ENCODE data around the gene HOMER1.
A peak's percentile ranks its signal among the peaks of the same experiment; 100 is the strongest.

Gene HOMER1, protein sequence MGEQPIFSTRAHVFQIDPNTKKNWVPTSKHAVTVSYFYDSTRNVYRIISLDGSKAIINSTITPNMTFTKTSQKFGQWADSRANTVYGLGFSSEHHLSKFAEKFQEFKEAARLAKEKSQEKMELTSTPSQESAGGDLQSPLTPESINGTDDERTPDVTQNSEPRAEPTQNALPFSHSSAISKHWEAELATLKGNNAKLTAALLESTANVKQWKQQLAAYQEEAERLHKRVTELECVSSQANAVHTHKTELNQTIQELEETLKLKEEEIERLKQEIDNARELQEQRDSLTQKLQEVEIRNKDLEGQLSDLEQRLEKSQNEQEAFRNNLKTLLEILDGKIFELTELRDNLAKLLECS

GRCh38 chr5:79513704-79514390 lies at the start of gene HOMER1:
Gene HOMER1, minus strand, starts transcription at chr5:79514134. Its CDS starts 1,360 bp downstream, at chr5:79512774.
- Histone ChIP-seq H3K4me1 (ENCODE audit: control insufficient read depth, low read length) (peaks cover 33% of the 10 kb centered on the region), H3K27ac (ENCODE audit: low read depth, low read length) (no peak within 1 kb of the TSS)
- TF ChIP-seq EZH2phosphoT487 (IDR thresholded peaks at IDR 0.05; ENCODE audit: borderline replicate concordance, low read length), result no peak
- TF ChIP-seq, protein P1, sequence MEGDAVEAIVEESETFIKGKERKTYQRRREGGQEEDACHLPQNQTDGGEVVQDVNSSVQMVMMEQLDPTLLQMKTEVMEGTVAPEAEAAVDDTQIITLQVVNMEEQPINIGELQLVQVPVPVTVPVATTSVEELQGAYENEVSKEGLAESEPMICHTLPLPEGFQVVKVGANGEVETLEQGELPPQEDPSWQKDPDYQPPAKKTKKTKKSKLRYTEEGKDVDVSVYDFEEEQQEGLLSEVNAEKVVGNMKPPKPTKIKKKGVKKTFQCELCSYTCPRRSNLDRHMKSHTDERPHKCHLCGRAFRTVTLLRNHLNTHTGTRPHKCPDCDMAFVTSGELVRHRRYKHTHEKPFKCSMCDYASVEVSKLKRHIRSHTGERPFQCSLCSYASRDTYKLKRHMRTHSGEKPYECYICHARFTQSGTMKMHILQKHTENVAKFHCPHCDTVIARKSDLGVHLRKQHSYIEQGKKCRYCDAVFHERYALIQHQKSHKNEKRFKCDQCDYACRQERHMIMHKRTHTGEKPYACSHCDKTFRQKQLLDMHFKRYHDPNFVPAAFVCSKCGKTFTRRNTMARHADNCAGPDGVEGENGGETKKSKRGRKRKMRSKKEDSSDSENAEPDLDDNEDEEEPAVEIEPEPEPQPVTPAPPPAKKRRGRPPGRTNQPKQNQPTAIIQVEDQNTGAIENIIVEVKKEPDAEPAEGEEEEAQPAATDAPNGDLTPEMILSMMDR (IDR thresholded peaks at IDR 0.05; ENCODE audit: low read depth, low read length, poor library complexity, severe bottlenecking), result no peak

DNA sequence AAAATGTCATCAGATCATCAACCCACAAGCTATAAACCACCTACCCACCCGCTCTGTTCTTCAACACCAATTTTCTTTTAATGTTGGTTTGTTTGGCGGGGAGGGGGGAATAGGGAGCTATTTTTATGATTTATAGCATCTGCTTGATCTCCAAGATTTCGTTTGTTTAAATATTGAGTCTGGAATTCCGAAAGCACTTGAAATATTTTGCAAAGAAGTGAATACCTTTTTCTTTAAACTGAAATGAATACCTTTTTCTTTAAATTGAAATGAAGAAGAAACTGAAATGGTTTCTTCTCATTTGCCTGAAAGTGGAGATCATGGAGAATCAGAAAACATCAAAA lies 49.3 kb upstream of the HOMER1 start:
- no peaks in the 10 kb centered on the region for H3K9me2 ChIP-seq (replicated peaks; ENCODE audit: control insufficient read depth, low read length)
- H3K79me2 ChIP-seq (ENCODE audit: control insufficient read depth, low read length), result no peaks in the 10 kb centered on the region
- TF ChIP-seq EZH2phosphoT487 (IDR thresholded peaks at IDR 0.05; ENCODE audit: borderline replicate concordance, low read length), result no peak
- TF ChIP-seq, protein P1 (IDR thresholded peaks at IDR 0.05; ENCODE audit: low read depth, low read length, poor library complexity, severe bottlenecking), result no peak
- H3K27ac ChIP-seq (ENCODE audit: low read depth, low read length), result no peak overlapping the region
- no peaks in the 10 kb centered on the region for H3K9me3 ChIP-seq (ENCODE audit: control insufficient read depth, insufficient read depth, low read length)
- no peaks in the 10 kb centered on the region for H3K4me1 ChIP-seq (ENCODE audit: control insufficient read depth, low read length)
- H3K4me2 ChIP-seq (ENCODE audit: low read length), result no peak overlapping the region
- no peaks in the 10 kb centered on the region for H3K36me3 ChIP-seq (ENCODE audit: control insufficient read depth, low read length)
- H3K27me3 ChIP-seq (ENCODE audit: control insufficient read depth, low read length), result no peaks in the 10 kb centered on the region
- no peaks in the 10 kb centered on the region for H3F3A ChIP-seq (ENCODE audit: control insufficient read depth, insufficient read depth)
- no peaks in the 10 kb centered on the region for H4K20me1 ChIP-seq (ENCODE audit: control insufficient read depth, insufficient read depth, low read depth, low read length)
- no peak overlapping the region for H3K4me3 ChIP-seq (ENCODE audit: low read length)

More at GRCh38 chr5:79513704-79514390, at the start of gene HOMER1:
- no peaks in the 10 kb centered on the region for H4K20me1 ChIP-seq (ENCODE audit: control insufficient read depth, insufficient read depth, low read depth, low read length)
- peak within 1 kb of the TSS; percentile 87 for H3K4me3 ChIP-seq (ENCODE audit: low read length)
- peaks cover 53% of the 10 kb centered on the region for H3K27me3 ChIP-seq (ENCODE audit: control insufficient read depth, low read length)
- H3K9me2 ChIP-seq (replicated peaks; ENCODE audit: control insufficient read depth, low read length), result no peaks in the 10 kb centered on the region
- H3K9me3 ChIP-seq (ENCODE audit: control insufficient read depth, insufficient read depth, low read length), result no peaks in the 10 kb centered on the region; the same call in 1 of the 2 replicates
- H3K4me2 ChIP-seq (ENCODE audit: low read length), result peak within 1 kb of the TSS; percentile 70
- H3K36me3 ChIP-seq (ENCODE audit: control insufficient read depth, low read length), result no peaks in the 10 kb centered on the region
- H3F3A ChIP-seq (ENCODE audit: control insufficient read depth, insufficient read depth), result peaks cover 18% of the 10 kb centered on the region
- no peaks in the 10 kb centered on the region for H3K79me2 ChIP-seq (ENCODE audit: control insufficient read depth, low read length)

- Histone ChIP-seq H3K4me2 (ENCODE audit: low read length) (no peak overlapping the region), H3K27ac (ENCODE audit: low read depth, low read length) (no peak overlapping the region), H3K36me3 (ENCODE audit: control insufficient read depth, low read length) (no peaks in the 10 kb centered on the region), H3K9me2 (replicated peaks; ENCODE audit: control insufficient read depth, low read length) (no peaks in the 10 kb centered on the region), H4K20me1 (ENCODE audit: control insufficient read depth, insufficient read depth, low read depth, low read length) (no peaks in the 10 kb centered on the region), H3K27me3 (ENCODE audit: control insufficient read depth, low read length) (no peaks in the 10 kb centered on the region), H3K79me2 (ENCODE audit: control insufficient read depth, low read length) (no peaks in the 10 kb centered on the region), H3K4me1 (ENCODE audit: control insufficient read depth, low read length) (no peaks in the 10 kb centered on the region), H3K9me3 (ENCODE audit: control insufficient read depth, insufficient read depth, low read length) (no peaks in the 10 kb centered on the region), H3F3A (ENCODE audit: control insufficient read depth, insufficient read depth) (no peaks in the 10 kb centered on the region), H3K4me3 (ENCODE audit: low read length) (no peak overlapping the region)
- TF ChIP-seq EZH2phosphoT487 (IDR thresholded peaks at IDR 0.05; ENCODE audit: borderline replicate concordance, low read length), result no peak
- TF ChIP-seq, protein P1 (IDR thresholded peaks at IDR 0.05; ENCODE audit: low read depth, low read length, poor library complexity, severe bottlenecking), result no peak
Observed at GRCh38 chr5:79562351-79563246, 48.7 kb upstream of the HOMER1 start.
